CD4-positive, alpha-beta T cell treated with Interleukin-2 at 100 ng/mL for 4 hours (primary cell): ENCODE measurements around the gene ASRGL1.
"Not testable (repeated sequence)": the region's sequence is repeated elsewhere in the genome, so short reads cannot be mapped to it uniquely, and the experiment has no call there.

ENCODE experiments used
- DNase-seq: peaks from one replicate; pipeline ENCODE4 v3.0.0-alpha.2; 2020; ENCODE audit warnings: low spot score

ASRGL1 gene

DNA sequence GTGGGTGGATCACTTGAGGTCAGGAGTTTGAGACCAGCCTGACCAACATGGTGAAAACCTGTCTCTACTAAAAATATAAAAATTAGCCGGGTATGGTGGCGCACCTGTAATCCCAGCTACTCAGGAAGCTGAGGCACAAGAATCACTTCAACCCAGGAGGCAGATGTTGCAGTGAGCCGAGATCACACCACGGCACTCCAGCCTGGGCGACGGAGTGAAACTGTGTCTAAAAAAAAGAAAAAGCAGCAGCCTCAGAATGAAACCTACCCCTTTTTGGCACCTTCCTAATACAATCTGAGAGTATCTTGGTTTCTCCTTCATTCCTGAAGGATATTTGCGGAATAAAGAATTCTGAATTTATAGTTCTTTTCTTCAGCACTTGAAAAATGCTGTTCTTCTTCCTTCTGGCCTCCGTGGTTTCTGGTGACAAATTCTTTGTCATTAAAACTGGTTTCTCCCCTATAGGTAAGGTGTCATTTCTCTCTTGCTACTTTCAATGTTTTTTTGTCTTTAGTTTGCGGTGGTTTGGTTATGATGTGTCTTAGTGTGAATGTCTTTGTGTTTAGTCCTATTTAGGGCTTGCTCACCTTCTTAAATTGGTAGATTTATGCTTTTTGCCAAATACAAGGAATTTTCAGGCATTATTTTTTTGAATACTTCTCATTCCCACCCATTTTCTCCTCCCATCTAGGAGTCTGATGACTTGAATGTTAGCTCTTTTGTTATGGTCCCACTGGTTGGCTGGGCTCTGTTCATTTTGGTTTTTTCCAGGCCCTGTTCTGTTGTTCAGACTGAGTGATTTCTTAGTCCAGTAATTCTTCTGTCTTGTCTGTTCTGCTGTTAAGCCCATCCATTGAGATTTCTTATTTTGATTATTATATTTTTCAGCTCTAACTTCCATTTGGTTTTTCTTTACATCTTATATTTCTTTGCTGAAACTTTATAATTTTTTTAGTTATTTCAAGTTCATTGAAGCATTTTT is 15.4 kb downstream of the ASRGL1 start:
- DNase-seq, result no peak

- DNase-seq, result no peak
These were observed 16.6 kb downstream of the ASRGL1 start for GRCh38 chr11:62353841-62354240.

- DNase-seq, result no peak
These were observed 21.0 kb downstream of the ASRGL1 start for GRCh38 chr11:62358273-62358672.

GRCh38 chr11:62359475-62359874 is 22.2 kb downstream of the ASRGL1 start:
- DNase-seq, result no peak

DNA sequence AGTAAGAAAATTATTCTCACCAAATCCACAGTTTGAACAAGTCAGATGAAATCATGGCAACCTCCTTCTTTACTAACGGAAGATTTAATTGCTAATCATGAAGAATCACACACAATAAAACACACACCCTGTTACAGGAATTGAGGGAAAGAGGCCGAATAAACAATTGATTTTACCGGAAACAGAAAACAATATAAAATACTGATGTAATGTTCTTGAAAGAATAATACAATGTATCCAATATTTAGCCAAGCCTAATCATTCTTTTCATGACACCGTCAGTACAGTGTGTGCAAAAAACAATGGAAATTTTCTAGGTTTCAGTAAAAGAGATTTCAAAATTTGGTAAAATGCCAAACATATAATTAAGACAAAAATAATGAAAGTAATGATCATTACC is 23.4 kb downstream of the ASRGL1 start:
- no peak for DNase-seq

DNA sequence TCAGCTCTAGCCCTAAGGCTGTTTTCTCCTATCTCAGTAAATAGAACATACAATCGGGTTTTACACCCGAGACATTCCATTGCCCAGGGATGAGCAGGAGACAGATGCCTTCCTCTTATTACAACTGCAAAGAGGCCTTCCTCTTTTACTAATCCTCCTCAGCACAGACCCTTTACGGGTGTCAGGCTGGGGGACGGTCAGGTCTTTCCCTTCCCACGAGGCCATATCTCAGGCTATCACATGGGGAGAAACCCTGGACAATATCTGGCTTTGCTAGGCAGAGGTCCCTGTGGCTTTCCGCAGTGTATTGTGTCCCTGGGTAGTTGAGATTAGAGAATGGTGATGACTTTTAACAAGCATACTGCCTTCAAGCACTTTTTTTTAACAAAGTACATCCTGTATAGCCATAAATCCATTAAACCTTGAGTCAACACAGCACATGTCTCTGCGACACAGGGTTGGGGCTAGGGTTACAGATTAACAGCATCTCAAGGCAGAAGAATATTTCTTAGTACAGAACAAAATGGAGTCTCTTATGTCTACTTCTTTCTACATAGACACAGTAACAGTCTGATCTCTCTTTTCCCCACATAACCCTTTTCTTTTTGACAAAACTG is 31.7 kb downstream of the ASRGL1 start:
- DNase-seq, result not testable (repeated sequence)

DNA sequence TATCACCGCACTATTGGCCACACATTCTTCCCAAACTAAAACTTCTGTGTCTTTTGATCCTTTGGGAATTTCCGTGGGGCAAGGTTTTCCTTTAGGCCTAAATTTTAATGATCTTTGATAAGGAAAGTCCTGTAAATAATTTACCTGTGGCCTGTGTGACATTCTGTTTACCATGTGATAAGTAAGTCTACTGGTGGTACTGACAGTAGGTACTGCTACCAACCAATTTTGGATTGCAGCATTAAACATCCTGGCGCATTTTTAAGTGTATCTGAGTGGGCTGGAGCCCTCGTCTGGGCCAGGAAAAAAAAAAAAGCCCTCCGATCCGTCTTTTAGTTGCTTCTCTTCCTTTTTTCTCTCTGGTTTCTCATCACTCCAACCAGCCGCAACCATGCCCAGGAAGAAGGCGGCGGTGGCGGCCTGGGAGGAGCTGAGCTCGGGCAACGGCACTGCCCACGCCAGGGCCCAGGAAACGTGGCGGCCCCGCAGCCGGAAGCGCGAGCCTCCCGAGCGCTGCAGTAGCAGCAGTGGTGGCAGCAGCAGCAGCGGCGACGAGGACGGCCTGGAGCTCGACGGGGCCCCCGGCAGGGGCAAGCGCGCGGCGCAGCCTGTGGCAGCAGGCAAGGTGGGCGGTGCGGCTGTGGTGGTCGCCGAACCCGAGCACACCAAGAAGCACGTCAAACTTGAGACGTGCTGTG is 33.6 kb downstream of the ASRGL1 start:
- peak; percentile 30 for DNase-seq

- no peak for DNase-seq
These were observed 35.6 kb downstream of the ASRGL1 start for GRCh38 chr11:62372871-62373270.

DNA sequence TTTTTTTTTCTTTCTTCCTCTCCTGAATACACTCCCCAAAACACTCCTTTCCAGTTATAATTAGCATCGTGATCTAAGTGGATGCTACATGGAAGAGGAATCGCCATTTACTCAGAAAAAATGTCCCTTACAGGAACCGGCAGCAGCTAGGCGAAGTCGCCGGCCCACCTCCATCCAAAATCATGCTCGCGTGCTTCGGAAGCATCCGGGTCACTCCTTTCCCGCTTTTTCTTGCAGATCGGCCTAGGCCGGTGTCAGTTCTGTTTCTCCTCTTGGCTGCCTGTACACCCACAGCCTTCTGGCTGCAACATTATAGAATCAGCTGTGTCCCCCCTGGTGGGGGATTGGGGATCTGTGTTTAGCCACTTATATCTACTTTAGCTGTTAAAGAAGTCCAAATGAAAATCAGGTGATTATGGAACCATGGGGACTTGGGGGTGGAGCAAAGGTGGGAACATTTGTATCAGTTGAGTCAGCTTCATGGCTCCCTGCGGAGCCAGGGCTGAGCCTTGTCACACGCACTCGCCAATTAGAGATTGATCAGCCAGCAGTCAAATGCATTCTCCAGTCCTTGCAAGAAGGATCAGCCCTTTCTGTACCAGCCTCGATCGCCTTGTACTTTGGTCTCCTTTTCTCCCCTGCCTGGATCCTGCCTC is 36.3 kb downstream of the ASRGL1 start:
- no peak for DNase-seq

DNA sequence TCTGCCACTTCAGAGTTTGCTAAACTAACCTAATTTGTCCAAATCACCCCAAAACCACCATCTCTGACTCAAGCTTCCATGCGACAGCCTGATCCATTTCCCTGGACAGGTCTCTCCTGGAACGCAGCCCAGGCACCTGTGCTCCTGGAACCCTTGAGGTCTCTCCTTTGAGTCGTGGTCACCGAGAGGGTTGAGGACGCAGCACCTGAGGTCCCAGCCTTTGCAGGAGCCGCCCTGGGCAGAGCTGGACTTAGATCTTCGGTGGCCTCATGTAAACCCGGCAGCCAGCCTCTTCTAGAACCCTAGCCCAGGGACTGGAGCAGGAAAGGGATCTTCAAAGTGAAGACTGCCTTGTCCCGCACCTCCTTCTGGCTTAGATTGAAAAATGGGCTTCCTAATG is 37.6 kb downstream of the ASRGL1 start:
- DNase-seq, result no peak

GRCh38 chr11:62378459-62379063 is 41.3 kb downstream of the ASRGL1 start:
- DNase-seq, result peak; percentile 66

- not testable (repeated sequence) for DNase-seq
These were observed 42.3 kb downstream of the ASRGL1 start for GRCh38 chr11:62379586-62379985.

DNA sequence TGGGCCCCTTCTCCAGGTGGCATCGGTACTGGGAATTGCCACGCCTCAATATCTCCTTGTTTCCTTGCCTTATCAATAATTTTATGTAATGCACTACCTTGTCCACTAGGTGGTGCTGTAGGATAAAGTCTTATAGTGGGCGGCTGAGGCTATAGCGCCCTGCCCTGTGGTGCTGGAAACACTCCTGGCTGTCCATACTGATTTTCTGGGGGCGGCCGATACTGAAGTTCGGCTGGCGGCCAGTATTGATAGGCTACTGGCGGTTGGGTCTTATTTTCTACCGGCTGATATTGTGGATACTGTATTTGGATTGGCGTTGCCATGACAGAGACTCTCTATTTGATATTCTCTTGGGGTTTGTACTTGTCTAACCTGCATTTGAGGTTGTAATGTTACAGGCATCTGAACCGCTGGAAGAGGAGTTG is 43.6 kb downstream of the ASRGL1 start:
- DNase-seq, result peak; percentile 80

- DNase-seq, result no peak
These were observed 46.6 kb downstream of the ASRGL1 start for GRCh38 chr11:62383822-62384221.

- peak; percentile 50 for DNase-seq
These were observed 48.8 kb downstream of the ASRGL1 start for GRCh38 chr11:62386083-62386482.

DNA sequence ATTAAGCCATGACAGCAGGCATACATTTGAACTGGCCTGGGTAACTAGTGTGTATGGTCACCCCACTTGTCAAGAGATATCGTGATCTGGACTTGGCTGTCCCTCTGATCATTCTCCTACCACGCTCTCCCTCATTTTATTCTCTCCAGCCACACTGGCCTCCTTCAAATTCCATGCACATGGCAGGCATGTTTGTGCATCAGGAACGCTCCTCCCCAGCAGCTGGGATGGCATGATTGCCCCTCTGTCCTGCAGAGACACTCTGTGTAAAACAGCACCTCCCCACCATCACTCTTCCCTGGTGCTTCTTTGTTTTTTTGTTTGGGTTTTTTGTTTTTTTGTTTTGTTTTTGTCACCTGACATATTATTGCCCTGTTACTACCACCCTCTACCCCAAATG is 50.1 kb downstream of the ASRGL1 start:
- DNase-seq, result no peak

GRCh38 chr11:62388999-62389398 is 51.8 kb downstream of the ASRGL1 start:
- DNase-seq, result no peak

GRCh38 chr11:62390237-62390636 is 53.0 kb downstream of the ASRGL1 start:
- DNase-seq, result no peak

GRCh38 chr11:62390722-62391121 is 53.5 kb downstream of the ASRGL1 start:
- no peak for DNase-seq

- DNase-seq, result no peak
These were observed 54.6 kb downstream of the ASRGL1 start for GRCh38 chr11:62391642-62392425.

DNA sequence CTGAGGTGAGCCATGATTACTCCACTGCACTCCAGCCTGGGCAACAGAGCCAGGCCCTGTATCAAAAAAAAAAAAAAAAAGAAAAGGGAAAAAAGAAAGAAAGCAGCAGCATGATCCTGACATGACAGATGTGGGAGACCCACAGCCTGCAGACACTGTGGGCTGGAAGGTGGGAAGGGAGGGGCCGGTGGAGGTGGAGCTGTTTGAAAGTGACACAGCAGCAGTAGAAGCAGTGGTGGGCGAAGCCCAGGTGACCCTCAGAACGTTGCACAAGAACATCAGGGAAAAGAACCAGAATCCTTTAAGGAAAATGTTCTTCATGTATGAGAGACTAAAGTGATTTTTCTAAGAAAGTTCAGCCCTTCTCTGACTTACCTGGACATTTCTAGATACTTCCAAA is 55.3 kb downstream of the ASRGL1 start:
- DNase-seq, result no peak
